ENCODE data around the gene SELE.
"Not testable (repeated sequence)": the region's sequence is repeated elsewhere in the genome, so short reads cannot be mapped to it uniquely, and the experiment has no call there.

The SELE gene

GRCh38 chr1:169683168-169683567 lies 50.7 kb downstream of the SELE start:
- DNase-seq (ENCODE audit: low read depth, low spot score), result not testable (repeated sequence)

- no peak for DNase-seq (ENCODE audit: low read depth, low spot score)
Observed at GRCh38 chr1:169682071-169682470, 51.8 kb downstream of the SELE start.

- DNase-seq (ENCODE audit: low read depth, low spot score), result no peak
Observed at GRCh38 chr1:169681140-169681539, 52.7 kb downstream of the SELE start.

GRCh38 chr1:169680377-169681019 lies 53.4 kb downstream of the SELE start:
- no peak for DNase-seq (ENCODE audit: low read depth, low spot score)

GRCh38 chr1:169679692-169680091 lies 54.2 kb downstream of the SELE start:
- no peak for DNase-seq (ENCODE audit: low read depth, low spot score)

- no peak for DNase-seq (ENCODE audit: low read depth, low spot score)
Observed at GRCh38 chr1:169676001-169676400, 57.9 kb downstream of the SELE start.

Data from activated CD4-positive, CD25-positive, alpha-beta regulatory T cell treated with anti-CD3 and anti-CD28 coated beads, Interleukin-2, amount 50 U/mL, for 16 hours (primary cell).